GM21390 (cell line): ENCODE data around the gene KCNJ6.
"Not testable (repeated sequence)": the region's sequence is repeated elsewhere in the genome, so short reads cannot be mapped to it uniquely, and the experiment has no call there.

Experiments
- ATAC-seq: cut with Tn5 transposase; IDR thresholded peaks from one replicate; pipeline ENCODE4 v1.9.1; 2021; ENCODE audit not compliant: unreplicated experiment

The KCNJ6 gene

GRCh38 chr21:37656899-37657298 is 259.4 kb downstream of the KCNJ6 start:
- ATAC-seq, result no peak

GRCh38 chr21:37655611-37656300 is 260.5 kb downstream of the KCNJ6 start:
- no peak for ATAC-seq

- ATAC-seq, result no peak
Observed at GRCh38 chr21:37654596-37654995, 261.7 kb downstream of the KCNJ6 start.

GRCh38 chr21:37653201-37653600 is 263.1 kb downstream of the KCNJ6 start:
- no peak for ATAC-seq

- no peak for ATAC-seq
Observed at GRCh38 chr21:37647781-37648180, 268.5 kb downstream of the KCNJ6 start.

- ATAC-seq, result not testable (repeated sequence)
Observed at GRCh38 chr21:37646761-37647160, 269.5 kb downstream of the KCNJ6 start.

GRCh38 chr21:37645848-37646247 is 270.4 kb downstream of the KCNJ6 start:
- ATAC-seq, result no peak

- ATAC-seq, result no peak
Observed at GRCh38 chr21:37644636-37645035, 271.6 kb downstream of the KCNJ6 start.

- ATAC-seq, result not testable (repeated sequence)
Observed at GRCh38 chr21:37643862-37644261, 272.4 kb downstream of the KCNJ6 start.

GRCh38 chr21:37642493-37642892 is 273.8 kb downstream of the KCNJ6 start:
- ATAC-seq, result no peak

GRCh38 chr21:37639756-37640155 is 276.5 kb downstream of the KCNJ6 start:
- no peak for ATAC-seq

- ATAC-seq, result no peak
Observed at GRCh38 chr21:37636152-37636860, 280.0 kb downstream of the KCNJ6 start.

GRCh38 chr21:37631319-37632117 is 284.7 kb downstream of the KCNJ6 start:
- ATAC-seq, result no peak

- ATAC-seq, result no peak
Observed at GRCh38 chr21:37630872-37631271, 285.4 kb downstream of the KCNJ6 start.

- no peak for ATAC-seq
Observed at GRCh38 chr21:37628362-37628761, 287.9 kb downstream of the KCNJ6 start.

- ATAC-seq, result no peak
Observed at GRCh38 chr21:37627561-37627960, 288.7 kb downstream of the KCNJ6 start.

GRCh38 chr21:37627074-37627473 is 289.2 kb downstream of the KCNJ6 start:
- no peak for ATAC-seq

- ATAC-seq, result no peak
Observed at GRCh38 chr21:37626320-37626719, 289.9 kb downstream of the KCNJ6 start.

- ATAC-seq, result no peak
Observed at GRCh38 chr21:37623689-37624088, 292.6 kb downstream of the KCNJ6 start.

- ATAC-seq, result no peak
Observed at GRCh38 chr21:37623183-37623582, 293.1 kb downstream of the KCNJ6 start.

GRCh38 chr21:37622755-37623154 is 293.5 kb downstream of the KCNJ6 start:
- no peak for ATAC-seq

- no peak for ATAC-seq
Observed at GRCh38 chr21:37620401-37620800, 295.9 kb downstream of the KCNJ6 start.
